A549 treated with Hydrocortisone at 1 μM for 4 hours (cell line): Measurements from ENCODE around the gene ZNF566. TPM values are rescaled to one million over a fixed set of nuclear protein-coding genes. Genes with fewer than 3 reads are reported as not detected.

Source experiments
- total RNA-seq: library from RNA; stranded (reverse); fragments of 200-300 nt; extraction: Qiagen RNA extraction; gene quantifications from 5 replicates; pipeline ENCODE4 v1.2.3, GENCODE V29; 2022

Gene ZNF566
- 7.9 to 10.3 TPM (median 9.6 TPM) in 5 replicates for total RNA-seq

DNA sequence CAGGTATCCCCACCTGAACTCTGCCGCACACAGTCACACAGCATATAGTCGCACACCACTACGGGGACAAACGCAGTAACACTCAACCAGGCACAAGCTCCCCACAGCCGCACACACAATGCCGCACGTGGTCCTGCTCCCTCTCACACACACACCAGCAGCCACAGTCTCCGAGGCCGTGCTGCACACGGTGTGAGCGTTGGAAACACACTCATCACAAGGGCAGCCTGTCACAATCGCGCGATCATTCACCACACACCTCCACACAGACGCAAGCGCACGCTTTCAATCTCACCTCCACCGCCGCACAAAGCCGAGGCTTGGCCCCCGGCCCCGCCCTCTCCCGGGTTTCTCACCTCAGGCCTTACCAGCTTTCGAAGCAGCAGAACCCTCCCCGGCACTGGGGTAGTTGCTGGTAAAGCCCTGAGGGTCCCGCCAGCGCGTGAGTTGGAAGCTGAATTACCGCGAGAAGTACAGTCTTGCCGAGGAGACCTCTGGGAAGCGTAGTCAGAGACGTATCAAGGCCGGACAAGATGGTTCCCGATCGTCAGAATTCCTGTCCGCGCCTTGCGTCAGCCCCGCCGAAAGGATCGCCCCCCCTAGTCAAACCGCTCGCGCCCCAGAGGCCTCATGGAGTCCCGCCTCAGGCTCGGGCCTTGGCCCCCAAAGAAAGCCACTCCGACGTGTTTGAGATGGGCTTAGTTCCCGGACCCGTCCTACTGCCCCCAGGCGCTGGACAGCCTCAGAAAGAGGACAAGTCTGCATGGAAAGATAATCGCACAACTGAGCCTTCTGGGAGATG, at the start of gene ZNF566:
Gene ZNF566, minus strand, starts transcription at position 444 of the 802 bp plus-strand sequence. CDS start 13,004 bp downstream, outside the sequence.

DNA sequence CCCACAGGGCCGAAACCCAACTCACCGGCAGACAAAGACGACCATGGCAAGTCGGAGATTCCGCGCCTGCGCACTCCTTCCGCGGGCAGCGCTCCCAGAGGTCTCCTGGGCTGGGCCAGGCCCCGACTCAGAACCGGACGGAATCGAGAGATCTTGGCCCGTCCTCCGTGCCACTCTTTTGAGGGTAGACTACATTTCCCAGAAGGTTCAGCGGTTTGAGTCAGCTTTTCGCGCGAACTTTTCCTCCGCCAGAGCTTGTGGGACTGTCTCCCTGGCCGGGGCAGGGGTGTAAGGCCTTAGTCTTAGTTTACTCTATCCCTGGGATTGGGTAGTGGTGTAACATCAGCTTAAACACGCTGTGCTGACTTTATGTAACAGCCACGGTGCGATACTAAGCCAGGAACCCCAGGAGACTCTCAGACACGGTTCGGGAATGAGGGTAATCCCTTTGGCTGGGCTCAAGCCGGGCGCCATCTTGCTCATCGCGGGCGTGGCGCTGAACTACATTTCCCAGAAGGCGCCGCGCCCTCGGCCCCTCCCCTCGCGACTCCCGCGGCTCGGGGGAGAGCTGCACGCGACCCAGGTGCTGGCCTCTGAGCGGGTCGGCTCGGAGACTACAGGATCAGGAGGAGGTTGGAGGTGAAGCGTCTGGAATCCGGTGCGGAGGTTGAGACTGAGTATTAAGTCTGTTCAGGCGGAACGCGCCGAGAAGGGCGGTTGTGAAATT, 39.0 kb upstream of the ZNF566 start, which contains the start of gene ZNF260:
Gene ZNF260, minus strand, starts transcription at position 78 of the 727 bp plus-strand sequence. CDS start 13,033 bp downstream, outside the sequence.

DNA sequence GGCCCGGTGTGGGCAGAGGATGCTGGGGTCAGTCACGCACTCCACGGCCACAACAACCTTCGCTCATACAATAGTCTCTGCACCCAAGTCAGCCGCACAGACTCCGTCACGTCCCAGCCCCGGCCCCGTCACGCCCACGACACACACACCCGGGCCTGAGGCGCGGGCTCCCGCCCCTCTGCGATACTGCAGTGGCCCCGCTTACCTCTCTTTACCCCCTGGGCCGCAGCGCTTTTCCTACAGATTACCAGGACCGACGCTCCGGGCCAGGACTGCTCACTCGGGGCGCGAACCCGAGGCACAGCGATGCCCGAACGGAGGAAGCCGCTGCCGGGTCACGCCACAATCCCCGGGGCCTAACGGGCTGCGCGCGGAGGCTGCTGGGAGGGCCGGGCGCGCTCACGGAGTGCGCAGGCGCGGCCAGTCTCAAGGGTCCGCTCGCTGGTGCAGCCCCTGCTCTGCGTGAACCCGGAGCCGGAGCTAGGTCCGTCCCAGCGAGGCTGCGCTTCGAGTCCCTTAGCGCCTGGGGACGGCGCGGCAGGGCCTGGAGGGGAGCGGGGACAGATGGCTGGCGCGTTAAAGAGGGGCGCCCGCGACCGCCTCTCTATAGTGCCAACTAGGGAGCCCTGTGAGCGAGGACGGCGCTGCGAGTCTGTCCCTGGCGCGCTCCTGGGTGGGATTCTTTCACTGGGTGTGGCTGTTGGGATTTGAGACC, 70.9 kb downstream of the ZNF566 start, which contains the start of gene ZFP82:
Gene ZFP82, minus strand, starts transcription at position 358 of the 715 bp plus-strand sequence. CDS start 8,855 bp downstream, outside the sequence.

Other genes starting within 250 kb of the ZNF566 start
- 1.1 to 2.4 TPM (median 2.2 TPM) in 5 replicates for gene ZFP14, start 110.4 kb downstream of the ZNF566 start, total RNA-seq
- gene ZFP82, start 70.9 kb downstream of the ZNF566 start, total RNA-seq, result 1.5 to 2.1 TPM (median 1.8 TPM) in 5 replicates
- gene ZNF260, start 38.7 kb upstream of the ZNF566 start, total RNA-seq, result 4.9 to 12.9 TPM (median 5.8 TPM) in 5 replicates
- gene ZNF529, start 83.7 kb upstream of the ZNF566 start, total RNA-seq, result 2.1 to 3.4 TPM (median 2.7 TPM) in 5 replicates
- gene ZNF382, start 115.8 kb upstream of the ZNF566 start, total RNA-seq, result 0.06 to 0.29 TPM (median 0.07 TPM) in 3 of 5 replicates, not detected in the others
- gene ZNF461, start 177.3 kb upstream of the ZNF566 start, total RNA-seq, result 7.1 to 10.9 TPM (median 7.7 TPM) in 5 replicates
- 7.7 to 10.3 TPM (median 8.0 TPM) in 5 replicates for gene ZNF567, start 198.1 kb upstream of the ZNF566 start, total RNA-seq